Measurements from ENCODE around the gene NDOR1.
A peak's percentile ranks its signal among the peaks of the same experiment; 100 is the strongest.

NDOR1 gene

GRCh38 chr9:137234055-137234697, 28.7 kb downstream of the NDOR1 start:
- H3K4me3 ChIP-seq (ENCODE audit: low read depth, low read length): no peak overlapping the region
- TF ChIP-seq, protein P1, sequence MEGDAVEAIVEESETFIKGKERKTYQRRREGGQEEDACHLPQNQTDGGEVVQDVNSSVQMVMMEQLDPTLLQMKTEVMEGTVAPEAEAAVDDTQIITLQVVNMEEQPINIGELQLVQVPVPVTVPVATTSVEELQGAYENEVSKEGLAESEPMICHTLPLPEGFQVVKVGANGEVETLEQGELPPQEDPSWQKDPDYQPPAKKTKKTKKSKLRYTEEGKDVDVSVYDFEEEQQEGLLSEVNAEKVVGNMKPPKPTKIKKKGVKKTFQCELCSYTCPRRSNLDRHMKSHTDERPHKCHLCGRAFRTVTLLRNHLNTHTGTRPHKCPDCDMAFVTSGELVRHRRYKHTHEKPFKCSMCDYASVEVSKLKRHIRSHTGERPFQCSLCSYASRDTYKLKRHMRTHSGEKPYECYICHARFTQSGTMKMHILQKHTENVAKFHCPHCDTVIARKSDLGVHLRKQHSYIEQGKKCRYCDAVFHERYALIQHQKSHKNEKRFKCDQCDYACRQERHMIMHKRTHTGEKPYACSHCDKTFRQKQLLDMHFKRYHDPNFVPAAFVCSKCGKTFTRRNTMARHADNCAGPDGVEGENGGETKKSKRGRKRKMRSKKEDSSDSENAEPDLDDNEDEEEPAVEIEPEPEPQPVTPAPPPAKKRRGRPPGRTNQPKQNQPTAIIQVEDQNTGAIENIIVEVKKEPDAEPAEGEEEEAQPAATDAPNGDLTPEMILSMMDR (IDR thresholded peaks at IDR 0.05; ENCODE audit: borderline replicate concordance, insufficient read depth, low read depth, low read length): no peak

GRCh38 chr9:137234758-137235423, 29.4 kb downstream of the NDOR1 start:
- no peak overlapping the region for H3K4me3 ChIP-seq (ENCODE audit: low read depth, low read length)
- TF ChIP-seq, protein P1 (IDR thresholded peaks at IDR 0.05; ENCODE audit: borderline replicate concordance, insufficient read depth, low read depth, low read length): no peak

GRCh38 chr9:137235424-137236237, 30.1 kb downstream of the NDOR1 start:
- no peak overlapping the region for H3K4me3 ChIP-seq (ENCODE audit: low read depth, low read length)

DNA sequence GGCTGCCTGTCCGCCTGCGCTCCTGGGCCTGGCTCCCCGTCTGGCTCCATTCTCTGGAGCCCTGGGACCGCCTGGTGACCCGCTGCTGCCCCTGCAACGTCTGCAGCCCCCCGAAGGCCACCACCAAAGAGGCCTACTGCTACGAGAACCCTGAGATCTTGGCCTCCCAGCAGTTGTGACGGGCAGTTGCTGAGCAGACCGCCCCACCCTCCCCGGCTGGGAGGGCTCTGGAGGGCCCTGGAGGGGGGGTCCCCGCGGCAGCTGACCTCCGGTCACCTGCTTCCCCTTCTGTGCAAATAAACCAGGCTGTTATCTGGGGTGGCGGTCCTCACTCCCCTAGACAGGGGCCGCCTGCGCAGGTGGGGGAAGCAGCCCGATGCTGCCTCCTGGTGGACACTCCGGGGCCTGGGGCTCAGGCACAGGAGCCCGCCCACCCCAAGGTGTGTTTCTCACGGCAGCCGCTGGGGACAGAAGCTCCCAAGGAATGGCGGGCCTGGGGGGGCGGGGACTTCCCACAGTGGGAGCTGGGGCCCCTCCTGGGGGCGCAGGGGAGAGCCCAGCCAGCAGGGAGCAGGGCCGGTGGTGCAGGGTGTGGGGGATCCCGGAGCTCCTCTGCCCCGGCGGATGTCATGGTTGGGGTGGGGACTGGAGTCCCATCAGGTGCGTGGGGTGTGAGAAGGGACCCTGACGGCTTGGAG, 30.9 kb downstream of the NDOR1 start:
- TF ChIP-seq, protein P1 (IDR thresholded peaks at IDR 0.05; ENCODE audit: borderline replicate concordance, insufficient read depth, low read depth, low read length): peak; percentile 100
- H3K4me3 ChIP-seq (ENCODE audit: low read depth, low read length): peak overlapping the region; percentile 31

More at GRCh38 chr9:137235424-137236237, 30.1 kb downstream of the NDOR1 start:
- TF ChIP-seq, protein P1 (IDR thresholded peaks at IDR 0.05; ENCODE audit: borderline replicate concordance, insufficient read depth, low read depth, low read length): peak; percentile 21; the same call in 1 of the 2 replicates

- peak overlapping the region; percentile 31 for H3K4me3 ChIP-seq (ENCODE audit: low read depth, low read length)
- TF ChIP-seq, protein P1 (IDR thresholded peaks at IDR 0.05; ENCODE audit: borderline replicate concordance, insufficient read depth, low read depth, low read length): no peak
Measured at GRCh38 chr9:137236936-137237421, 31.5 kb downstream of the NDOR1 start.

GRCh38 chr9:137237759-137238726, 32.5 kb downstream of the NDOR1 start:
- H3K4me3 ChIP-seq (ENCODE audit: low read depth, low read length): no peak overlapping the region
- TF ChIP-seq, protein P1 (IDR thresholded peaks at IDR 0.05; ENCODE audit: borderline replicate concordance, insufficient read depth, low read depth, low read length): no peak

DNA sequence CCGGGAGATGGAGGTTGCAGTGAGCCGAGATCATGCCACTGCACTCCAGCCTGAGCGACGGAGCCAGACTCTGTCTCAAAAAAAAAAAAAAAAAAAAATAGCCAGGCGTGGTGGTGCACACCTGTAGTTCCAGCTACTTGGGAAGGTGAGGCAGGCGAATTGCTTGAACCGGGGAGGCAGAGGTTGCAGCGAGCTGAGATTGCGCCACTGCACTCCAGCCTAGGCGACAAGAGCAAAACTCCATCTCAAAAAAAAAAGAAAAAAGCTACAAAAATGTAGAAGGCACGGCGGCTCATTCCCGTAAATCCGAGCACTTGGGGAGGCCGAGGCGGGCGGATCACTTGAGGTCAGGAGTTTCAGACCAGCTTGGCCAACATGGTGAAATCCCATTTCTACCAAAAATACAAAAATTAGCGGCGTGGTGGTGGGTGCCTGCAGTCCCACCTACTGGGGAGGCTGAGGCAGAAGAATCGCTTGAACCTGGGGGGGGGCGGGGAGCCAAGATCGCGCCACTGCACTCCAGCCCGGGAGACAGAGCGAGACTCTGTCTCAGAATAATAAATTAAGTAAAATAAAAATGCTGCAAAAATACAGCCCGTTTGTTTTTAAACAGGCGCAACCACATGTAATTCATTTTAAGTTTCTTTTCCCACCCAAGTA, 34.2 kb downstream of the NDOR1 start:
- peak overlapping the region; percentile 78 for H3K4me3 ChIP-seq (ENCODE audit: low read depth, low read length)
